GM13977 (cell line): ENCODE results near the gene ANAPC13.

Experiments
- DNase-seq: peaks from one replicate; pipeline ENCODE4 v3.0.0; 2012; ENCODE audit warnings: low spot score
- CTCF ChIP-seq: IDR thresholded peaks from 2 replicates; pipeline ENCODE4 v1.5.1; 2012; ENCODE audit warnings: mild to moderate bottlenecking, control low read depth; ENCODE audit not compliant: insufficient read depth; ENCODE audit errors: extremely low read depth, missing control alignments
- in situ Hi-C: fragments of 300-500 bp; cut with MboI; formaldehyde crosslinking; loops from one replicate; pipeline ENCODE4 v1.12.0; 2022; ENCODE audit warnings: low sequenced_read_pairs, low pct_unique_long_range_greater_than_20kb, mixed read lengths, inconsistent platforms; ENCODE audit not compliant: unreplicated experiment

ANAPC13 gene

GRCh38 chr3:134485075-134485717 is 589 bp downstream of the ANAPC13 start:
- DNase-seq = peak; percentile 36
- in situ Hi-C loops = no loop called here
- no peak for TF ChIP-seq CTCF

GRCh38 chr3:134483195-134483900 is 2.4 kb downstream of the ANAPC13 start:
- TF ChIP-seq CTCF = no peak

GRCh38 chr3:134482622-134483021 is 3.2 kb downstream of the ANAPC13 start:
- in situ Hi-C loops = no loop called here

More at GRCh38 chr3:134483195-134483900, 2.4 kb downstream of the ANAPC13 start:
- no peak for DNase-seq
- in situ Hi-C loops = no loop called here

GRCh38 chr3:134481166-134481565 is 4.6 kb downstream of the ANAPC13 start:
- in situ Hi-C loops = no loop called here
- DNase-seq = no peak
- TF ChIP-seq CTCF = no peak

More at GRCh38 chr3:134482622-134483021, 3.2 kb downstream of the ANAPC13 start:
- TF ChIP-seq CTCF = no peak
- no peak for DNase-seq

GRCh38 chr3:134480546-134480945 is 5.2 kb downstream of the ANAPC13 start:
- in situ Hi-C loops = no loop called here

GRCh38 chr3:134477938-134478337 is 7.8 kb downstream of the ANAPC13 start:
- no peak for DNase-seq
- in situ Hi-C loops = loop anchor here (10.0 kb wide), 2 partner anchors 173 to 263 kb away; no protein-coding TSS in a partner anchor
- TF ChIP-seq CTCF = no peak

More at GRCh38 chr3:134480546-134480945, 5.2 kb downstream of the ANAPC13 start:
- no peak for DNase-seq
- no peak for TF ChIP-seq CTCF
